ENCODE data around the gene E2F8. TPM values are rescaled to one million over a fixed set of nuclear protein-coding genes. Genes with fewer than 3 reads are reported as not detected.
A peak's percentile ranks its signal among the peaks of the same experiment; 100 is the strongest.

Gene E2F8
- total RNA-seq, 1 donor from 2014 or later: 0.95 TPM

GRCh38 chr11:19283991-19284390 lies 43.2 kb upstream of the E2F8 start:
- no peak overlapping the region for H3K27ac ChIP-seq
- ATAC-seq (no peak), DNase-seq (no peak)
- intact Hi-C loops (cut with DNase I): no loop called here
- H3K9me3 ChIP-seq: no peaks in the 10 kb centered on the region
- no peak for TF ChIP-seq CTCF (IDR thresholded peaks at IDR 0.05)
- no peaks in the 10 kb centered on the region for H3K36me3 ChIP-seq
- H3K4me3 ChIP-seq: no peak overlapping the region
- H3K27me3 ChIP-seq (ENCODE audit: low read depth): no peaks in the 10 kb centered on the region
- no peaks in the 10 kb centered on the region for H3K4me1 ChIP-seq

- Histone ChIP-seq H3K9me3 (no peaks in the 10 kb centered on the region), H3K27me3 (ENCODE audit: low read depth) (no peaks in the 10 kb centered on the region), H3K36me3 (no peaks in the 10 kb centered on the region), H3K27ac (no peak overlapping the region), H3K4me1 (no peaks in the 10 kb centered on the region), H3K4me3 (no peak overlapping the region)
- DNase-seq: no peak
- TF ChIP-seq CTCF (IDR thresholded peaks at IDR 0.05): no peak
- intact Hi-C loops (cut with DNase I): no loop called here
- no peak for ATAC-seq
Measured at GRCh38 chr11:19281555-19281954, 40.8 kb upstream of the E2F8 start.

- no peak for TF ChIP-seq CTCF (IDR thresholded peaks at IDR 0.05)
- ATAC-seq (peak in 1 of 2 donors; percentile 37), DNase-seq (no peak)
- Histone ChIP-seq H3K4me1 (no peaks in the 10 kb centered on the region), H3K9me3 (no peaks in the 10 kb centered on the region), H3K4me3 (no peak overlapping the region), H3K27ac (no peak overlapping the region), H3K27me3 (ENCODE audit: low read depth) (no peaks in the 10 kb centered on the region), H3K36me3 (no peaks in the 10 kb centered on the region)
- intact Hi-C loops (cut with DNase I): no loop called here
Measured at GRCh38 chr11:19281041-19281440, 40.3 kb upstream of the E2F8 start.

- DNase-seq (no peak), ATAC-seq (no peak)
- H3K36me3 ChIP-seq: no peaks in the 10 kb centered on the region
- no peaks in the 10 kb centered on the region for H3K9me3 ChIP-seq
- no peak overlapping the region for H3K4me3 ChIP-seq
- no peaks in the 10 kb centered on the region for H3K4me1 ChIP-seq
- intact Hi-C loops (cut with DNase I): no loop called here
- no peak for TF ChIP-seq CTCF (IDR thresholded peaks at IDR 0.05)
- no peaks in the 10 kb centered on the region for H3K27me3 ChIP-seq (ENCODE audit: low read depth)
- no peak overlapping the region for H3K27ac ChIP-seq
Measured at GRCh38 chr11:19279451-19279850, 38.7 kb upstream of the E2F8 start.

GRCh38 chr11:19276859-19277808 lies 36.4 kb upstream of the E2F8 start:
- Histone ChIP-seq H3K27ac (no peak overlapping the region), H3K4me1 (no peaks in the 10 kb centered on the region), H3K36me3 (no peaks in the 10 kb centered on the region), H3K9me3 (no peaks in the 10 kb centered on the region), H3K27me3 (ENCODE audit: low read depth) (no peaks in the 10 kb centered on the region), H3K4me3 (no peak overlapping the region)
- DNase-seq (no peak), ATAC-seq (peak; percentile 68 to 92)
- intact Hi-C loops (cut with DNase I): no loop called here
- TF ChIP-seq CTCF (IDR thresholded peaks at IDR 0.05): no peak
